Keratinocyte (primary cell): ENCODE results near the gene RNF151. TPM values are rescaled to one million over a fixed set of nuclear protein-coding genes. Genes with fewer than 3 reads are reported as not detected.

Experiments used
- DNase-seq: peaks from one replicate; pipeline ENCODE4 v3.0.0-alpha.2; 2011; ENCODE audit warnings: low read depth, missing footprints, low spot score
- FAIRE-seq: peaks from 2 replicates; lab custom pipeline; 2011; peaks lifted over from hg19 to GRCh38; lab: Jason Lieb, UNC
- H2AFZ ChIP-seq: 2 replicates; pipeline ENCODE4 v1.6.0; 2012; ENCODE audit warnings: low read length, control low read depth, inconsistent platforms; ENCODE audit not compliant: control insufficient read depth
- H3K27ac ChIP-seq: 2 replicates; pipeline ENCODE4 v1.5.1; 2011; ENCODE audit warnings: low read length; ENCODE audit not compliant: control insufficient read depth, insufficient read depth
- H3K27me3 ChIP-seq: 3 replicates; pipeline ENCODE4 v1.6.0; 2011; ENCODE audit warnings: low read length; ENCODE audit not compliant: control insufficient read depth, insufficient read depth; ENCODE audit errors: extremely low read depth
- H3K36me3 ChIP-seq, 2 experiments: 2 replicates in 1 of 2; 3 replicates in 1 of 2; pipeline ENCODE4 v1.5.1; 2011; ENCODE audit warnings: low read length in 2 of 2, mild to moderate bottlenecking in 1 of 2; ENCODE audit not compliant: control insufficient read depth in 2 of 2, insufficient read depth in 2 of 2; ENCODE audit errors: extremely low read depth in 1 of 2
- H3K4me1 ChIP-seq: 3 replicates; pipeline ENCODE4 v1.5.1; 2011; ENCODE audit warnings: low read length; ENCODE audit not compliant: control insufficient read depth, insufficient read depth; ENCODE audit errors: extremely low read depth
- H3K4me2 ChIP-seq: 3 replicates; pipeline ENCODE4 v1.6.0; 2011; ENCODE audit warnings: low read depth, low read length; ENCODE audit not compliant: control insufficient read depth, insufficient read depth; ENCODE audit errors: extremely low read depth
- H3K4me3 ChIP-seq, 3 experiments: fragments of 200-600 bp in 1 of 3; sonication (generic) in 1 of 3; 2 replicates in 2 of 3; 3 replicates in 1 of 3; pipeline ENCODE4 v1.5.1; 2011 to 2016; ENCODE audit warnings: low read length in 3 of 3, mild to moderate bottlenecking in 3 of 3, control low read depth in 2 of 3, inconsistent platforms in 1 of 3, low read depth in 1 of 3, mixed read lengths in 1 of 3, mixed run types in 1 of 3, moderate library complexity in 1 of 3; ENCODE audit not compliant: control insufficient read depth in 2 of 3, insufficient read depth in 2 of 3; ENCODE audit errors: extremely low read depth in 1 of 3
- H3K79me2 ChIP-seq: 2 replicates; pipeline ENCODE4 v1.6.0; 2012; ENCODE audit warnings: low read length; ENCODE audit not compliant: control insufficient read depth, insufficient read depth
- H3K9ac ChIP-seq: 3 replicates; pipeline ENCODE4 v1.6.0; 2011; ENCODE audit warnings: low read length; ENCODE audit not compliant: control insufficient read depth, insufficient read depth; ENCODE audit errors: extremely low read depth
- H3K9me1 ChIP-seq: 3 replicates; pipeline ENCODE4 v1.6.0; 2011; ENCODE audit warnings: low read length; ENCODE audit not compliant: control insufficient read depth, insufficient read depth; ENCODE audit errors: extremely low read depth
- H3K9me3 ChIP-seq: 2 replicates; pipeline ENCODE4 v1.5.1; 2012; ENCODE audit warnings: low read depth, low read length; ENCODE audit not compliant: control insufficient read depth
- H4K20me1 ChIP-seq: 3 replicates; pipeline ENCODE4 v1.6.0; 2011; ENCODE audit warnings: low read length; ENCODE audit not compliant: control insufficient read depth, insufficient read depth; ENCODE audit errors: extremely low read depth
- CTCF ChIP-seq, 3 experiments: IDR thresholded peaks in 1 of 3; conservative IDR thresholded peaks in 1 of 3; optimal IDR thresholded peaks in 1 of 3; 2 replicates in 2 of 3; 3 replicates in 1 of 3; pipeline versions ENCODE3 to v1.5.1; 2011; ENCODE audit warnings: low read length in 3 of 3, mild to moderate bottlenecking in 3 of 3, moderate library complexity in 2 of 3, control low read depth in 1 of 3, inconsistent platforms in 1 of 3; ENCODE audit not compliant: insufficient read depth in 2 of 3; ENCODE audit errors: extremely low read depth in 1 of 3
- EZH2 ChIP-seq: IDR thresholded peaks from one replicate; pipeline ENCODE4 v1.6.1; 2012; ENCODE audit warnings: inconsistent platforms, mild to moderate bottlenecking, low read length, moderate library complexity
- dilution Hi-C: fragments of 300-500 bp; cut with MboI; formaldehyde crosslinking; loops from one replicate; pipeline ENCODE4 v1.7.0; 2020; ENCODE audit warnings: low sequenced_read_pairs; ENCODE audit not compliant: extremely low pct_ligation_motif_present
- polyA plus RNA-seq, 5 experiments: library from polyadenylated mRNA; depleted of rRNA in 3 of 5; stranded (reverse) in 3 of 5; stranded (forward) in 1 of 5; unstranded in 1 of 5; fragments of >200 nt; gene quantifications; 1 replicate in 1 of 5; 2 replicates in 3 of 5; 3 replicates in 1 of 5; pipeline versions ENCODE4 v1.2.1 to v1.2.3, GENCODE V29; 2011 to 2012; ENCODE audit warnings: missing spikeins in 2 of 5, low read depth in 1 of 5, low replicate concordance in 1 of 5

The RNF151 gene
- polyA plus RNA-seq, 1 donor (not counting 4 experiments of a cell fraction or from before 2014, with no cell fraction given), result not detected

- no peaks in the 10 kb centered on the region for H3K79me2 ChIP-seq
- H3K36me3 ChIP-seq, result no peaks in the 10 kb centered on the region
- peaks cover 9% of the 10 kb centered on the region for H3K4me1 ChIP-seq
- dilution Hi-C loops, result no loop called here
- no peak overlapping the region for H3K4me3 ChIP-seq
- H3K4me2 ChIP-seq, result peak overlapping the region; percentile 37
- no peak overlapping the region for H3K9ac ChIP-seq
- H3K9me3 ChIP-seq, result no peaks in the 10 kb centered on the region
- FAIRE-seq, result no peak
- H4K20me1 ChIP-seq, result no peaks in the 10 kb centered on the region
- TF ChIP-seq CTCF (optimal IDR thresholded peaks at IDR 0.05 in 1 of 3, IDR thresholded peaks at IDR 0.05 in 1 of 3, conservative IDR thresholded peaks at IDR 0.05 in 1 of 3; ENCODE audit: extremely low read depth in 1 of 3, insufficient read depth in 2 of 3, low read length in 3 of 3) (no peak), EZH2 (no peak)
- H3K9me1 ChIP-seq, result no peaks in the 10 kb centered on the region
- no peak overlapping the region for H3K27ac ChIP-seq
- no peak for DNase-seq
- H2AFZ ChIP-seq, result peak overlapping the region; percentile 58
- H3K27me3 ChIP-seq, result no peaks in the 10 kb centered on the region
Observed at GRCh38 chr16:1930338-1930720, 36.3 kb upstream of the RNF151 start.

- Histone ChIP-seq H3K27ac (no peak overlapping the region), H3K4me1 (peaks cover 13% of the 10 kb centered on the region), H3K4me2 (no peak overlapping the region), H3K79me2 (no peaks in the 10 kb centered on the region), H3K9me3 (no peaks in the 10 kb centered on the region), H3K36me3 (no peaks in the 10 kb centered on the region), H2AFZ (no peak overlapping the region), H3K9me1 (no peaks in the 10 kb centered on the region), H3K4me3 (no peak overlapping the region), H4K20me1 (no peaks in the 10 kb centered on the region), H3K27me3 (no peaks in the 10 kb centered on the region), H3K9ac (no peak overlapping the region)
- TF ChIP-seq CTCF (optimal IDR thresholded peaks at IDR 0.05 in 1 of 3, IDR thresholded peaks at IDR 0.05 in 1 of 3, conservative IDR thresholded peaks at IDR 0.05 in 1 of 3; ENCODE audit: extremely low read depth in 1 of 3, insufficient read depth in 2 of 3, low read length in 3 of 3) (peak; percentile 1 to 56 (median 38)), EZH2 (no peak)
- FAIRE-seq, result no peak
- DNase-seq, result no peak
- dilution Hi-C loops, result no loop called here
Observed at GRCh38 chr16:1932050-1933028, 34.3 kb upstream of the RNF151 start.
